GM23248 (cell line): ENCODE measurements around the gene EDC3. TPM values are rescaled to one million over a fixed set of nuclear protein-coding genes. Genes with fewer than 3 reads are reported as not detected.
A peak's percentile ranks its signal among the peaks of the same experiment; 100 is the strongest.

Source experiments
- DNase-seq: peaks from one replicate; pipeline ENCODE4 v3.0.0-alpha.2; 2015
- H2AFZ ChIP-seq: fragments of 200-600 bp; sonication (generic); 2 replicates; pipeline ENCODE4 v1.6.1; 2016; ENCODE audit warnings: antibody characterized with exemption
- H3F3A ChIP-seq: fragments of 200-600 bp; sonication (generic); 2 replicates; pipeline ENCODE4 v1.6.1; 2016; ENCODE audit warnings: mild to moderate bottlenecking, antibody characterized with exemption, mixed run types; ENCODE audit not compliant: insufficient read depth
- H3K27ac ChIP-seq: fragments of 200-600 bp; sonication (generic); 2 replicates; pipeline ENCODE4 v1.5.1; 2016; ENCODE audit warnings: mild to moderate bottlenecking
- H3K27me3 ChIP-seq: fragments of 200-600 bp; sonication (generic); replicated peaks from 2 replicates; pipeline ENCODE4 v1.6.1; 2016; ENCODE audit warnings: mild to moderate bottlenecking; ENCODE audit not compliant: insufficient read depth
- H3K36me3 ChIP-seq: fragments of 200-600 bp; sonication (generic); 2 replicates; pipeline ENCODE4 v1.6.1; 2016; ENCODE audit warnings: low read depth, mild to moderate bottlenecking
- H3K4me1 ChIP-seq: fragments of 200-600 bp; sonication (generic); 2 replicates; pipeline ENCODE4 v1.6.1; 2016; ENCODE audit warnings: mild to moderate bottlenecking; ENCODE audit not compliant: insufficient read depth
- H3K4me2 ChIP-seq: fragments of 200-600 bp; sonication (generic); one replicate; pipeline ENCODE4 v1.6.1; 2016; ENCODE audit warnings: mild to moderate bottlenecking; ENCODE audit not compliant: unreplicated experiment
- H3K4me3 ChIP-seq: fragments of 200-600 bp; sonication (generic); 2 replicates; pipeline ENCODE4 v1.5.1; 2016; ENCODE audit warnings: mild to moderate bottlenecking
- H3K79me2 ChIP-seq: fragments of 200-600 bp; sonication (generic); 2 replicates; pipeline ENCODE4 v1.6.1; 2016; ENCODE audit warnings: mild to moderate bottlenecking; ENCODE audit not compliant: insufficient read depth
- H3K9ac ChIP-seq: fragments of 200-600 bp; sonication (generic); 2 replicates; pipeline ENCODE4 v1.6.1; 2016; ENCODE audit warnings: mild to moderate bottlenecking
- H3K9me2 ChIP-seq: fragments of 200-600 bp; sonication (generic); 2 replicates; pipeline ENCODE4 v1.6.1; 2016; ENCODE audit warnings: mixed run types, mild to moderate bottlenecking, moderate library complexity; ENCODE audit not compliant: insufficient read depth
- H3K9me3 ChIP-seq: fragments of 200-600 bp; sonication (generic); one replicate; pipeline ENCODE4 v1.6.1; 2017; ENCODE audit warnings: low read depth
- H4K20me1 ChIP-seq: fragments of 200-600 bp; sonication (generic); 2 replicates; pipeline ENCODE4 v1.6.0; 2016; ENCODE audit not compliant: insufficient read depth
- EZH2 ChIP-seq: fragments of 200-600 bp; sonication (generic); IDR thresholded peaks from 2 replicates; pipeline ENCODE4 v1.6.1; 2018; ENCODE audit warnings: antibody characterized with exemption, mild to moderate bottlenecking; ENCODE audit not compliant: insufficient read depth, poor library complexity, severe bottlenecking
- EZH2phosphoT487 ChIP-seq: fragments of 200-600 bp; sonication (generic); IDR thresholded peaks from 2 replicates; pipeline ENCODE4 v1.6.1; 2018; ENCODE audit warnings: antibody characterized with exemption, moderate library complexity, mild to moderate bottlenecking, low read depth; ENCODE audit not compliant: insufficient read depth
- WGBS, 2 experiments: methylation state at CpG; one replicate each; pipeline ENCODE4 v1.1.6; 2015 to 2017; ENCODE audit warnings: low lambda C conversion rate in 2 of 2, low coverage in 1 of 2; ENCODE audit errors: missing lambda C conversion rate in 2 of 2; 5-methylcytosine and 5-hydroxymethylcytosine counted together
- in situ Hi-C: fragments of 300-500 bp; cut with MboI; formaldehyde crosslinking; loops from 2 replicates; pipeline ENCODE4 v1.15.0; 2020
- polyA plus RNA-seq: library from polyadenylated mRNA; unstranded; fragments of >200 nt; fragmentation: Nextera tagmentation; extraction: Ambion mirVana; gene quantifications from 2 replicates; pipeline ENCODE4 v1.2.1, GENCODE V29; 2016
- total RNA-seq: library from RNA; depleted of rRNA; stranded (reverse); fragments of >200 nt; shearing (Covaris generic); gene quantifications from 2 replicates; pipeline ENCODE4 v1.2.3, GENCODE V29; 2014

The EDC3 gene
- total and polyA plus RNA-seq, 2 experiments from 2014 or later: 13.9 to 21.8 TPM

DNA sequence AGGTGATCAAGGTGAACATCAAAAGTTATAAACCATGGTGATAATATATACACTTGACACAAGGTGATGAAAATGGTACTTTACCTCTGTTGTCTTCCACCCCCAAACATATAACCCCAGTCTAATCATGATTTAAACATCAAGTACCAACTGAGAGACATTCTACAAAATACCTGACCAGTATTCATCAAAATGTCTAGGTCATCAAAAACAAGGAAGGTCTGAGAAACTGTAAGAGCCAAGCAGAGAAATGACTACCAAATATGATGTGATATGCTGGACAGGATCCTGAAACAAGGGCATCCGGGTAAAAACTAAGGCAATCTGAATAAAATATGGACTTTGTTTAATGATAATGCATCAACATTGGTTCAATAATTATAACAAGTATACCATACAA is 27.8 kb downstream of the EDC3 start:
- Histone ChIP-seq H3K9ac (no peak overlapping the region), H4K20me1 (0 out of 2 replicates have a peak, but pooled peaks cover 6% of the 10 kb centered on the region), H3K4me2 (no peak overlapping the region), H3K4me3 (no peak overlapping the region), H3K36me3 (peaks cover 17% of the 10 kb centered on the region), H3K27ac (no peak overlapping the region), H2AFZ (no peak overlapping the region), H3K79me2 (peaks cover 43% of the 10 kb centered on the region), H3K9me2 (no peaks in the 10 kb centered on the region), H3K9me3 (no peaks in the 10 kb centered on the region), H3F3A (peaks cover 18% of the 10 kb centered on the region), H3K27me3 (no peaks in the 10 kb centered on the region), H3K4me1 (peaks cover 12% of the 10 kb centered on the region)
- TF ChIP-seq EZH2: no peak
- no peak for TF ChIP-seq EZH2phosphoT487
- DNase-seq: no peak
- in situ Hi-C loops: no loop called here
- 88 to 96% methylated on average over 1 of the region's 1 CpG for WGBS, 2 experiments

DNA sequence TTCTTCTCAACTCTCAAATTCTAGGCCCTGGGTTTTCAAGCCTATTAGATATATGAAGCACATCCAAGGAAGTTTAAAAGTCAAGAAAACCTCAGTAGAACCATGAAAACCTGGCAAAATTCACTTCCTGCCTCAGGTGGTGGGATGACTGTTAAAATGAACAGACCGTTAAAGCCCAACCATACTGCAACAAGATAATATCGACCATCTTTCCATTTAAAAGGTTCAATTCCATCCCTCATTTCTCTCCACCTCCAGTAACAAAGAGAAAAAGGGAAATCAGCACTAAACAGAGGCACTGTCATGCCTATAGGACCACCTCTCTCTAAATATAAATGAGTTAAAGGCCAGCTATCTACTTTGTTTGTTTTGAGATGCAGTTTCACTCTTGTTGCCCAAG is 31.2 kb downstream of the EDC3 start:
- Histone ChIP-seq H2AFZ (no peak overlapping the region), H3K9ac (no peak overlapping the region), H3K36me3 (no peaks in the 10 kb centered on the region; the same call in 1 of the 2 replicates), H3K4me2 (no peak overlapping the region), H3K9me3 (no peaks in the 10 kb centered on the region), H3K27ac (peak overlapping the region; percentile 32), H3F3A (peaks cover 18% of the 10 kb centered on the region), H3K79me2 (peaks cover 62% of the 10 kb centered on the region), H3K4me1 (peaks cover 12% of the 10 kb centered on the region), H3K9me2 (no peaks in the 10 kb centered on the region), H3K27me3 (no peaks in the 10 kb centered on the region), H3K4me3 (no peak overlapping the region), H4K20me1 (0 out of 2 replicates have a peak, but pooled peaks cover 12% of the 10 kb centered on the region)
- no peak for TF ChIP-seq EZH2phosphoT487
- in situ Hi-C loops: no loop called here
- 98 to 100% methylated on average over 2 of the region's 2 CpGs for whole genome bisulfite sequencing, 2 experiments
- DNase-seq: no peak

DNA sequence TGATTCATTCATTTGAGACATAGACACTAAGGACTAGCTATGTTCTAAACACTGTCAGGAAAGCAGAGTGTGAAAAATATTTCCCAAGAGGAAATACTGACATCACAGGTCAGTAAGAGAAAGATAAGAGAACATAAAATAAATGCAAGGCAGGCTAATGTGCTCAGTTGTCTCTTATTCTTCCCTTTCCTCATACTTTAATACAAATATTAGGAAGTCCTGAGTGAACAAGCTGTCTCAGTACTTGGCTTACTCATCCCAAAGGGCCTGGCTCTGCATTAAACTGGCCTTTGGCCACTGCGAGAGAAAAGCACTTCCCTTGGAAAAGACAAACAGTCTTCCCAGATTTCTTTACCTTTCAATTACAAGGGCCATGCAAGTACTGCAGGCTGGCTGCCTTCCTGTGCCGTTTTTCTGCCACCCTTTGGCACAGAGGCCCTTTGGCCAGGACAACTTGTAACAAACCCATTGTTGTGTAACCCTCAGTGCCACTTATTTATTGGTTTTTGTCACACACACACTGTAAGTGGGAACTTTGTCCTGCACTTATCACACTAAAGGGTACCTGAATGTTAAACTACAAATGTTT is 31.7 kb downstream of the EDC3 start:
- H3K79me2 ChIP-seq: peaks cover 63% of the 10 kb centered on the region
- 0 out of 2 replicates have a peak, but pooled peaks cover 12% of the 10 kb centered on the region for H4K20me1 ChIP-seq
- peaks cover 18% of the 10 kb centered on the region for H3F3A ChIP-seq
- H3K4me1 ChIP-seq: peaks cover 12% of the 10 kb centered on the region
- H3K4me2 ChIP-seq: no peak overlapping the region
- in situ Hi-C loops: no loop called here
- H3K4me3 ChIP-seq: no peak overlapping the region
- peak overlapping the region; percentile 32 for H3K27ac ChIP-seq
- peak; percentile 67 for DNase-seq
- no peaks in the 10 kb centered on the region for H3K9me2 ChIP-seq
- no peaks in the 10 kb centered on the region for H3K27me3 ChIP-seq
- TF ChIP-seq EZH2phosphoT487 (no peak), EZH2 (no peak)
- no peaks in the 10 kb centered on the region for H3K9me3 ChIP-seq
- no peaks in the 10 kb centered on the region; the same call in 1 of the 2 replicates for H3K36me3 ChIP-seq
- peak overlapping the region; percentile 14; the same call in 1 of the 2 replicates for H3K9ac ChIP-seq
- WGBS, 2 experiments: 3 to 11% methylated on average over 2 of the region's 2 CpGs
- H2AFZ ChIP-seq: no peak overlapping the region

DNA sequence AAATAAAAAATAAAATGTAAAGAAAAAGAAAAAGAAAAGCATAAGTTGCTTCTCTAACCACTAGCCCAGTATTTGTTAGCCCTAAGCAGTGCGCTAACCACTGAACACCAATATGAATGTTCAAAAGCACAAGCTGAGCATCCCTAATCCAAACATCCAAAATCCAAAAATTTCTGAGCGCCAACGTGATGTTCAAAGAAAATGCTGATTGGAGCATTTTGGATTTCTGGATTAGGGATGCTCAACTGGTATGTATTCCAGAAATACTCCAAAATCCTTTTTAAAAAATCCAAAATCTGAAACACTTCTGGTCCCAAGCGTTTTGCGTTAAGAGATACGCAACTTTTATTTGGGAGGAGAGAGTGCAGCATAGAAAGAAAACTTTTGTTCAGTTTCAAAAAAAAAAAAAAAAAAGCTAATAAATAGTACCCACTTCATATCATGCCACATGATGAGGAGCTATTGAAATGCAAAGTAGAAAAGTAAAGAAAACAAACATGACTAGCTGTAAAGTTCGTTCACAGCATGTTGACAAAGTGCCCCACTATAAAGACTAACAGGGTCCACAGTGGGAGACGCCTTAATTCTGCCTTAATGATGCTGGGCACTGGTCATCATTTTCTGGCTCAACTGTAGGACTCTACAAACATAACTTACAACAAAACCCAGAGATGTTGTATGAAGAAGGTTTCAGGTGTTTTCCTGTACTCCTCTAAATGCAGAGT is 32.4 kb downstream of the EDC3 start:
- TF ChIP-seq EZH2: no peak
- TF ChIP-seq EZH2phosphoT487: no peak
- peaks cover 18% of the 10 kb centered on the region for H3F3A ChIP-seq

More for the DNA sequence above, 32.4 kb downstream of the EDC3 start:
- Histone ChIP-seq H4K20me1 (0 out of 2 replicates have a peak, but pooled peaks cover 12% of the 10 kb centered on the region), H3K4me2 (no peak overlapping the region), H3K27me3 (no peaks in the 10 kb centered on the region), H3K4me1 (peaks cover 12% of the 10 kb centered on the region), H3K9me3 (no peaks in the 10 kb centered on the region), H2AFZ (no peak overlapping the region), H3K9me2 (no peaks in the 10 kb centered on the region), H3K79me2 (peaks cover 69% of the 10 kb centered on the region), H3K9ac (no peak overlapping the region), H3K36me3 (no peaks in the 10 kb centered on the region), H3K27ac (peak overlapping the region; percentile 32), H3K4me3 (no peak overlapping the region)
- in situ Hi-C loops: no loop called here
- WGBS, 2 experiments: 90 to 93% methylated on average over 8 of the region's 8 CpGs
- no peak for DNase-seq
